H1 (cell line): ENCODE measurements around the gene DYNC2I2. TPM values are rescaled to one million over a fixed set of nuclear protein-coding genes. Genes with fewer than 3 reads are reported as not detected.

ENCODE experiments used
- CTCF ChIA-PET: fragments of 300-600 bp; sonication (Branson Sonifier 250); formaldehyde crosslinking; loops from one replicate; lab custom pipeline; 2021; ENCODE audit not compliant: partially characterized antibody; lab: Charles Lee
- POLR2A ChIA-PET: fragments of 300-600 bp; sonication (Branson Sonifier 250); formaldehyde crosslinking; loops from one replicate; lab custom pipeline; 2021; ENCODE audit warnings: inconsistent platforms; ENCODE audit not compliant: partially characterized antibody; lab: Charles Lee
- DNase-seq, 2 experiments: peaks; one replicate each; pipeline versions ENCODE4 v3.0.0 to v3.0.0-alpha.2; 2010 to 2022; ENCODE audit warnings: low spot score in 2 of 2, low read depth in 1 of 2, mixed read lengths in 1 of 2
- FAIRE-seq: peaks from 2 replicates; lab custom pipeline; 2011; peaks lifted over from hg19 to GRCh38; lab: Jason Lieb, UNC
- H2AFZ ChIP-seq: 2 replicates; pipeline ENCODE4 v1.8.1; 2012; ENCODE audit warnings: low read length, inconsistent platforms
- H2AK5ac ChIP-seq: 2 replicates; pipeline ENCODE4 v1.6.1; 2013; ENCODE audit warnings: low read depth, low read length
- H2BK120ac ChIP-seq: replicated peaks from 2 replicates; pipeline ENCODE3; 2013; ENCODE audit warnings: low read depth, low read length, inconsistent platforms
- H2BK12ac ChIP-seq: 2 replicates; pipeline ENCODE4 v1.6.1; 2013; ENCODE audit warnings: low read depth, low read length
- H2BK15ac ChIP-seq: 2 replicates; pipeline ENCODE4 v1.6.1; 2013; ENCODE audit warnings: low read length
- H2BK20ac ChIP-seq: 2 replicates; pipeline ENCODE4 v1.6.1; 2013; ENCODE audit warnings: low read length
- H2BK5ac ChIP-seq: 2 replicates; pipeline ENCODE4 v1.6.1; 2013; ENCODE audit warnings: low read depth, low read length
- H3K14ac ChIP-seq: 2 replicates; pipeline ENCODE4 v1.6.1; 2013; ENCODE audit warnings: inconsistent platforms; ENCODE audit not compliant: insufficient read length
- H3K18ac ChIP-seq: 2 replicates; pipeline ENCODE4 v1.6.1; 2013; ENCODE audit warnings: low read length; ENCODE audit errors: extremely low read depth
- H3K23ac ChIP-seq: 2 replicates; pipeline ENCODE4 v1.6.1; 2013; ENCODE audit warnings: inconsistent platforms; ENCODE audit not compliant: insufficient read length
- H3K23me2 ChIP-seq: 2 replicates; pipeline ENCODE4 v1.6.1; 2013; ENCODE audit warnings: low read depth, low read length
- H3K27ac ChIP-seq: 2 replicates; pipeline ENCODE4 v1.6.1; 2011; ENCODE audit warnings: low read depth, low read length, inconsistent platforms
- H3K27me3 ChIP-seq, 4 experiments: replicated peaks in 1 of 4; 1 replicate in 1 of 4; 2 replicates in 3 of 4; pipeline versions ENCODE4 v1.6.1 to v1.8.1; 2011 to 2013; ENCODE audit warnings: low read length in 3 of 4, mild to moderate bottlenecking in 3 of 4, inconsistent platforms in 2 of 4, mixed read lengths in 2 of 4, moderate library complexity in 1 of 4; ENCODE audit not compliant: control insufficient read depth in 3 of 4, insufficient read depth in 3 of 4; ENCODE audit errors: extremely low read depth in 1 of 4
- H3K36me3 ChIP-seq, 4 experiments: 2 replicates each; pipeline versions ENCODE4 v1.6.1 to v1.8.1; 2011 to 2013; ENCODE audit warnings: mild to moderate bottlenecking in 4 of 4, low read length in 3 of 4, moderate library complexity in 2 of 4, control low read depth in 1 of 4, inconsistent platforms in 1 of 4; ENCODE audit not compliant: insufficient read depth in 4 of 4, control insufficient read depth in 2 of 4
- H3K4ac ChIP-seq: replicated peaks from 2 replicates; pipeline ENCODE3; 2013; ENCODE audit warnings: low read length, low read depth, mixed read lengths, inconsistent platforms; ENCODE audit not compliant: insufficient read length
- H3K4me1 ChIP-seq, 4 experiments: replicated peaks in 1 of 4; 1 replicate in 1 of 4; 2 replicates in 3 of 4; pipeline versions ENCODE4 v1.6.1 to v1.8.1; 2011 to 2013; ENCODE audit warnings: low read length in 3 of 4, inconsistent platforms in 2 of 4, mixed read lengths in 1 of 4; ENCODE audit not compliant: insufficient read depth in 4 of 4, control insufficient read depth in 3 of 4
- H3K4me2 ChIP-seq, 2 experiments: 2 replicates each; pipeline versions ENCODE4 v1.6.1 to v1.8.1; 2011 to 2013; ENCODE audit warnings: low read depth in 2 of 2, low read length in 2 of 2, control low read depth in 1 of 2, inconsistent platforms in 1 of 2, mild to moderate bottlenecking in 1 of 2; ENCODE audit not compliant: insufficient read depth in 1 of 2
- H3K4me3 ChIP-seq, 4 experiments: fragments of 200-600, 300-600 bp in 1 of 4; sonication (generic), shearing (Covaris generic), sonication (Bioruptor Twin) in 1 of 4; 2 replicates each; pipeline versions ENCODE4 v1.5.1 to v1.8.1; 2011 to 2016; ENCODE audit warnings: low read length in 4 of 4, low read depth in 3 of 4, control low read depth in 2 of 4, inconsistent platforms in 2 of 4, mild to moderate bottlenecking in 2 of 4, mixed read lengths in 1 of 4, moderate library complexity in 1 of 4; ENCODE audit not compliant: insufficient read depth in 2 of 4; ENCODE audit errors: extremely low read depth in 1 of 4
- H3K56ac ChIP-seq: replicated peaks from 2 replicates; pipeline ENCODE3; 2013; ENCODE audit warnings: low read depth, mild to moderate bottlenecking, mixed read lengths, low read length, inconsistent platforms; ENCODE audit not compliant: insufficient read length
- H3K79me1 ChIP-seq: 2 replicates; pipeline ENCODE4 v1.6.1; 2013; ENCODE audit warnings: low read depth, low read length, control low read depth
- H3K79me2 ChIP-seq, 2 experiments: 2 replicates each; pipeline versions ENCODE4 v1.6.1 to v1.8.1; 2012 to 2013; ENCODE audit warnings: low read length in 2 of 2, mild to moderate bottlenecking in 2 of 2, inconsistent platforms in 1 of 2; ENCODE audit not compliant: insufficient read depth in 2 of 2, control insufficient read depth in 1 of 2
- H3K9ac ChIP-seq, 4 experiments: replicated peaks in 1 of 4; 1 replicate in 1 of 4; 2 replicates in 3 of 4; pipeline versions ENCODE4 v1.6.1 to v1.8.1; 2011 to 2013; ENCODE audit warnings: low read depth in 3 of 4, low read length in 3 of 4, control low read depth in 2 of 4, mild to moderate bottlenecking in 2 of 4, moderate library complexity in 2 of 4, inconsistent platforms in 1 of 4; ENCODE audit errors: extremely low read depth in 1 of 4
- H3K9me3 ChIP-seq, 2 experiments: 2 replicates each; pipeline versions ENCODE4 v1.6.1 to v1.8.1; 2012 to 2013; ENCODE audit warnings: mild to moderate bottlenecking in 2 of 2, moderate library complexity in 2 of 2, control low read depth in 1 of 2, inconsistent platforms in 1 of 2, low read depth in 1 of 2, low read length in 1 of 2, mixed read lengths in 1 of 2; ENCODE audit not compliant: insufficient read depth in 2 of 2
- H4K20me1 ChIP-seq, 2 experiments: replicated peaks in 1 of 2; 2 replicates each; pipeline versions ENCODE3 to v1.8.1; 2011 to 2013; ENCODE audit warnings: inconsistent platforms in 2 of 2, low read length in 2 of 2, mild to moderate bottlenecking in 1 of 2; ENCODE audit not compliant: insufficient read depth in 2 of 2, control insufficient read depth in 1 of 2
- H4K5ac ChIP-seq: 2 replicates; pipeline ENCODE4 v1.6.1; 2013; ENCODE audit warnings: low read length, low read depth, mixed read lengths, inconsistent platforms; ENCODE audit not compliant: insufficient read length
- H4K8ac ChIP-seq: 2 replicates; pipeline ENCODE4 v1.8.0; 2013; ENCODE audit warnings: mild to moderate bottlenecking, moderate library complexity, low read length, inconsistent platforms; ENCODE audit not compliant: insufficient read depth; ENCODE audit errors: extremely low read depth
- H4K91ac ChIP-seq: replicated peaks from 2 replicates; pipeline ENCODE3; 2013; ENCODE audit warnings: low read length, mixed read lengths, inconsistent platforms; ENCODE audit not compliant: insufficient read length
- ASH2L ChIP-seq: fragments of 200-600, 300-600 bp; sonication (generic); IDR thresholded peaks from one replicate; pipeline ENCODE4 v1.7.1; 2017; ENCODE audit warnings: low read length
- BRCA1 ChIP-seq: IDR thresholded peaks from 2 replicates; pipeline ENCODE4 v1.6.1; 2012; ENCODE audit warnings: low read depth, low read length, improper control_type of control experiment
- CHD1 ChIP-seq: IDR thresholded peaks from 2 replicates; pipeline ENCODE4 v1.6.1; 2012; ENCODE audit warnings: low read depth, low read length, improper control_type of control experiment
- CTBP2 ChIP-seq: IDR thresholded peaks from 2 replicates; pipeline ENCODE4 v1.7.0; 2011; ENCODE audit warnings: borderline replicate concordance, mild to moderate bottlenecking, moderate library complexity, mixed read lengths, low read length; ENCODE audit not compliant: insufficient read depth, insufficient read length
- HDAC2 ChIP-seq, 2 experiments: fragments of 300-600 bp in 1 of 2; sonication (generic) in 1 of 2; IDR thresholded peaks; 2 replicates each; pipeline ENCODE4 v1.6.1; 2011 to 2012; ENCODE audit warnings: low read depth in 2 of 2, low read length in 2 of 2, mild to moderate bottlenecking in 2 of 2, moderate library complexity in 2 of 2, borderline replicate concordance in 1 of 2, inconsistent platforms in 1 of 2
- KDM5A ChIP-seq: fragments of 200-600 bp; IDR thresholded peaks from 2 replicates; pipeline ENCODE4 v1.7.1; 2012; ENCODE audit warnings: mild to moderate bottlenecking, low read length, inconsistent platforms, mixed read lengths
- NANOG ChIP-seq: IDR thresholded peaks from 2 replicates; pipeline ENCODE4 v1.6.1; 2011; ENCODE audit warnings: low read length, low read depth, mild to moderate bottlenecking, inconsistent platforms; ENCODE audit not compliant: insufficient read depth, poor library complexity, severe bottlenecking
- POLR2A ChIP-seq, 2 experiments: IDR thresholded peaks; 1 replicate in 1 of 2; 2 replicates in 1 of 2; pipeline ENCODE4 v1.6.1; 2011; ENCODE audit warnings: low read depth in 2 of 2, low read length in 2 of 2, mild to moderate bottlenecking in 2 of 2; ENCODE audit errors: control extremely low read depth in 1 of 2
- RXRA ChIP-seq: IDR thresholded peaks from 2 replicates; pipeline ENCODE4 v1.6.1; 2011; ENCODE audit warnings: low read depth, mild to moderate bottlenecking, low read length, moderate library complexity; ENCODE audit not compliant: insufficient read depth
- SAP30 ChIP-seq: fragments of 300-600 bp; sonication (generic); IDR thresholded peaks from 2 replicates; pipeline ENCODE4 v1.7.1; 2012; ENCODE audit warnings: low read length, moderate library complexity, mild to moderate bottlenecking, inconsistent platforms; ENCODE audit not compliant: insufficient read depth, insufficient replicate concordance
- SIN3A ChIP-seq, 2 experiments: IDR thresholded peaks in 1 of 2; conservative IDR thresholded peaks in 1 of 2; 2 replicates each; pipeline ENCODE4 v1.6.1; 2011 to 2012; ENCODE audit warnings: low read length in 2 of 2, improper control_type of control experiment in 1 of 2, low read depth in 1 of 2, mild to moderate bottlenecking in 1 of 2
- SRF ChIP-seq: IDR thresholded peaks from 2 replicates; pipeline ENCODE4 v1.6.1; 2011; ENCODE audit warnings: mild to moderate bottlenecking, low read depth, low read length, moderate library complexity
- TBP ChIP-seq: IDR thresholded peaks from 2 replicates; pipeline ENCODE4 v1.6.1; 2011; ENCODE audit warnings: low read depth, low read length, improper control_type of control experiment
- TCF12 ChIP-seq: IDR thresholded peaks from 2 replicates; pipeline ENCODE4 v1.6.1; 2011; ENCODE audit warnings: low read depth, mild to moderate bottlenecking, low read length
- WGBS, 2 experiments: shearing (Covaris generic) in 1 of 2; methylation state at CpG; one replicate each; pipeline versions ENCODE4 v1.1.6 to v1.1.7; 2013 to 2015; ENCODE audit warnings: low lambda C conversion rate in 2 of 2, mixed read lengths in 2 of 2, inconsistent platforms in 1 of 2, low coverage in 1 of 2, missing lambda C conversion rate in 1 of 2; ENCODE audit not compliant: insufficient replicate concordance in 2 of 2, insufficient coverage in 1 of 2, insufficient read length in 1 of 2; ENCODE audit errors: extremely low coverage in 1 of 2, missing lambda C conversion rate in 1 of 2; 5-methylcytosine and 5-hydroxymethylcytosine counted together
- polyA plus RNA-seq, 7 experiments: library from polyadenylated mRNA; depleted of rRNA in 3 of 7; stranded (reverse) in 5 of 7; unstranded in 2 of 7; fragments of >200 nt in 5 of 7; fragments of 200-250 nt in 2 of 7; gene quantifications; 1 replicate in 5 of 7; 2 replicates in 1 of 7; 4 replicates in 1 of 7; pipeline versions ENCODE4 v1.2.1 to v1.2.3, GENCODE V29; 2011 to 2013; ENCODE audit warnings: missing spikeins in 2 of 7, mixed read lengths in 2 of 7
- total RNA-seq: library from RNA; stranded (reverse); fragmentation: NEBNext Ultra II Directional; extraction: Animal tissue kit (Norgen Biotek cat#: 25700); gene quantifications from 2 replicates; pipeline ENCODE4 v1.2.1, GENCODE V29; 2021

Gene DYNC2I2
- total and polyA plus RNA-seq, 2 of the 8 experiments (the other 6 are each of a cell fraction or from before 2014, with no cell fraction given) = 58.0 to 78.5 TPM

GRCh38 chr9:128632066-128632465 lies 24.6 kb downstream of the DYNC2I2 start:
- Histone ChIP-seq H2AK5ac (no peak overlapping the region), H2BK120ac (no peak overlapping the region), H3K14ac (no peak overlapping the region), H3K4me2 (no peak overlapping the region), H3K4ac (no peak overlapping the region), H3K79me1 (peaks cover 5% of the 10 kb centered on the region; the same call in 1 of the 2 replicates), H4K91ac (no peak overlapping the region), H4K5ac (no peak overlapping the region), H4K8ac (no peak overlapping the region; the same call in 1 of the 2 replicates), H3K23me2 (no peaks in the 10 kb centered on the region), H2AFZ (no peak overlapping the region), H3K56ac (no peak overlapping the region), H3K18ac (no peak overlapping the region), H2BK12ac (no peak overlapping the region), H3K4me3 (no peak overlapping the region), H3K9me3 (no peaks in the 10 kb centered on the region), H4K20me1 (peaks cover 8 to 23% of the 10 kb centered on the region in 2 experiments), H3K9ac (no peak overlapping the region), H3K27me3 (no peaks in the 10 kb centered on the region), H2BK20ac (no peak overlapping the region), H3K36me3 (peaks cover 23 to 36% (median 29%) of the 10 kb centered on the region in 4 experiments; a peak in 6 of 8 replicates), H3K27ac (no peak overlapping the region), H3K4me1 (peaks cover 0 to 14% (median 11%) of the 10 kb centered on the region in 4 experiments; a peak in 5 of 7 replicates), H2BK5ac (no peak overlapping the region), H3K23ac (no peak overlapping the region), H3K79me2 (no peaks in the 10 kb centered on the region), H2BK15ac (no peak overlapping the region)
- 97% methylated on average over 7 of the region's 10 CpGs; no CpG with 5 or more reads in 1 of the 2 experiments for WGBS, 2 experiments
- POLR2A ChIA-PET = interaction anchor here (5.4 to 15.6 kb wide), 2 partner anchors 8 to 58 kb away, joined by 28 to 313 read pairs; partner anchors contain the start of gene SET
- CTCF ChIA-PET = interaction anchor here (0.9 to 1.6 kb wide), 4 partner anchors 10 to 133 kb away, joined by 3 to 5 read pairs (median 3); no protein-coding TSS in a partner anchor
- no peak for DNase-seq
- no peak for FAIRE-seq
- TF ChIP-seq NANOG (no peak), POLR2A (IDR thresholded peaks at IDR 0.05; ENCODE audit: control extremely low read depth in 1 of 2, low read depth in 2 of 2, low read length in 2 of 2) (no peak), BRCA1 (no peak), RXRA (no peak), HDAC2 (IDR thresholded peaks at IDR 0.05; ENCODE audit: borderline replicate concordance in 1 of 2, low read depth in 2 of 2, low read length in 2 of 2) (no peak), TBP (no peak), TCF12 (no peak), SRF (no peak), CTBP2 (no peak), KDM5A (no peak), CHD1 (no peak), SIN3A (conservative IDR thresholded peaks at IDR 0.05 in 1 of 2, IDR thresholded peaks at IDR 0.05 in 1 of 2; ENCODE audit: low read depth in 1 of 2, low read length in 2 of 2) (no peak), SAP30 (no peak), ASH2L (no peak)
